NB4 (cell line): ENCODE data around the gene CELSR1.

Experiments
- CTCF ChIP-seq: IDR thresholded peaks from one replicate; pipeline ENCODE4 v1.5.1; 2012; ENCODE audit warnings: low read depth, low read length
- MYC ChIP-seq: IDR thresholded peaks from 2 replicates; pipeline ENCODE4 v1.6.1; 2011; ENCODE audit warnings: low read depth, low read length
- TF ChIP-seq, protein P1 (sequence below): IDR thresholded peaks from 2 replicates; pipeline ENCODE4 v1.6.1; 2011; ENCODE audit warnings: low read depth, low read length

DNA sequence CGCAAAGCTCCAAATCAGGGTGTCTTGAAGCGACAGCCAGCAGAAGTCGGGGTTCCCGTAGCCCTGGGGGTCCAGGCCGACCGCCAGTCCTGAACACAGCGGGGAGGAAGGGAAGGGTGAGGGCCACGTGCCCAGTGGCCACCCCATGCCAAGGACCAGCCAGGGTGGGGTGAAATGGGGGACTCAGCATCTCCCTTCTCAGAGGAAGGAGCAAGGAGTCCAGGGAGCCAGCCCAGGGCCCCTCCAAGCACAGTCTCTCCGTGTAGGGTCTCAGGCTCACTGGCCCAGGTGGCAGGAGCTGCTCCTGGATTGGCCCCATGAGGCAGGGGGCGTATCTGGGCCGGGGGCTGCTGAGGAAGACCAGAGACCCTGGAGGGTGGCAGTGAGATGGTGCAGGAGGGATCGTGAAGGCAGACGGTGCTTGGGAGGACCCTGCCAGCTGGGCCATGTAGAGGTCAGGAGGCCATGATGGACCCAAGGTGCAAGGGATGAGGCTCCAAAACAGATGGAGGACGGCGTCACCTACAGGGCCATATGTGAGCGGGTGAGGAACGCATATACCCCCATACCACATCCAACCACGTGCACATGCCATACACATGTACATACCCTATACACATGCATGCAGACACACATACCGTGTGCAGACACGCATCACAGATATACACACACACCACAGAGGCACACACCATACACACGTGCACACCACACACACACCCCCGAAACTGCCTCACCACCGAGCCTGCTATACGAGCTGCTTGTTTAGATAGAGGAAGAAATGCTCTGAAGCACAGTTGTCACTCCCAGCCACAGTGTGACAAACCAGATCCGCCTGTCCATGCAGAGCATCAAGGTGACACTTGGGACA lies 167.5 kb downstream of the CELSR1 start:
- TF ChIP-seq CTCF (no peak), MYC (no peak)
- TF ChIP-seq, protein P1, sequence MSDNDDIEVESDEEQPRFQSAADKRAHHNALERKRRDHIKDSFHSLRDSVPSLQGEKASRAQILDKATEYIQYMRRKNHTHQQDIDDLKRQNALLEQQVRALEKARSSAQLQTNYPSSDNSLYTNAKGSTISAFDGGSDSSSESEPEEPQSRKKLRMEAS: no peak
